ENCODE measurements around the gene ATP6V0C.
"Not testable (repeated sequence)": the region's sequence is repeated elsewhere in the genome, so short reads cannot be mapped to it uniquely, and the experiment has no call there.

The ATP6V0C gene

GRCh38 chr16:2476345-2476720 lies 37.4 kb upstream of the ATP6V0C start:
- no peak overlapping the region for H3K4me3 ChIP-seq
- no peak for TF ChIP-seq CTCF (IDR thresholded peaks at IDR 0.05)
- no peak overlapping the region for H3K27ac ChIP-seq
- no peak for DNase-seq (ENCODE audit: low spot score)

- DNase-seq (ENCODE audit: low spot score): no peak
- Histone ChIP-seq H3K27ac (no peak overlapping the region), H3K4me3 (no peak overlapping the region)
- no peak for TF ChIP-seq CTCF (IDR thresholded peaks at IDR 0.05)
Measured at GRCh38 chr16:2476741-2477140, 37.0 kb upstream of the ATP6V0C start.

- no peak for DNase-seq (ENCODE audit: low spot score)
- Histone ChIP-seq H3K4me3 (no peak overlapping the region), H3K27ac (no peak overlapping the region)
- no peak for TF ChIP-seq CTCF (IDR thresholded peaks at IDR 0.05)
Measured at GRCh38 chr16:2477327-2477726, 36.4 kb upstream of the ATP6V0C start.

GRCh38 chr16:2478279-2478678 lies 35.5 kb upstream of the ATP6V0C start:
- DNase-seq (ENCODE audit: low spot score): no peak
- Histone ChIP-seq H3K4me3 (no peak overlapping the region), H3K27ac (no peak overlapping the region)
- no peak for TF ChIP-seq CTCF (IDR thresholded peaks at IDR 0.05)

GRCh38 chr16:2479996-2480395 lies 33.8 kb upstream of the ATP6V0C start:
- H3K27ac ChIP-seq; H3K4me3 ChIP-seq; DNase-seq (ENCODE audit: low spot score): not testable (repeated sequence)

GRCh38 chr16:2480948-2481347 lies 32.8 kb upstream of the ATP6V0C start:
- H3K27ac ChIP-seq: no peak overlapping the region
- TF ChIP-seq CTCF (IDR thresholded peaks at IDR 0.05): no peak
- H3K4me3 ChIP-seq: no peak overlapping the region
- no peak for DNase-seq (ENCODE audit: low spot score)

- H3K27ac ChIP-seq: peak overlapping the region in 1 of 2 donors; percentile 72
- DNase-seq (ENCODE audit: low spot score): no peak
Measured at GRCh38 chr16:2481676-2482075, 32.1 kb upstream of the ATP6V0C start.

More at GRCh38 chr16:2481676-2482075, 32.1 kb upstream of the ATP6V0C start:
- no peak overlapping the region for H3K4me3 ChIP-seq
- TF ChIP-seq CTCF (IDR thresholded peaks at IDR 0.05): no peak

Measured in coronary artery (tissue), 2 donors.